GM10266 (cell line): Measurements from ENCODE around the gene RPA3.

ENCODE experiments used
- DNase-seq: peaks from one replicate; pipeline ENCODE4 v3.0.0; 2012; ENCODE audit errors: extremely low spot score
- CTCF ChIP-seq: IDR thresholded peaks from 2 replicates; pipeline ENCODE4 v1.5.1; 2012; ENCODE audit warnings: mild to moderate bottlenecking, low read depth; ENCODE audit not compliant: control insufficient read depth, insufficient read depth; ENCODE audit errors: missing control alignments

RPA3 gene

GRCh38 chr7:7653593-7654187 is 64.7 kb downstream of the RPA3 start:
- TF ChIP-seq CTCF = peak; percentile 27
- DNase-seq = no peak

- no peak for DNase-seq
- TF ChIP-seq CTCF = no peak
Observed at GRCh38 chr7:7652798-7653540, 65.4 kb downstream of the RPA3 start.

- no peak for TF ChIP-seq CTCF
- DNase-seq = no peak
Observed at GRCh38 chr7:7651479-7651878, 66.9 kb downstream of the RPA3 start.

GRCh38 chr7:7650682-7651206 is 67.7 kb downstream of the RPA3 start:
- no peak for TF ChIP-seq CTCF
- DNase-seq = no peak

- no peak for TF ChIP-seq CTCF
- no peak for DNase-seq
Observed at GRCh38 chr7:7647495-7648036, 70.8 kb downstream of the RPA3 start.

GRCh38 chr7:7642081-7642480 is 76.3 kb downstream of the RPA3 start:
- no peak for TF ChIP-seq CTCF
- DNase-seq = no peak

- TF ChIP-seq CTCF = no peak
- no peak for DNase-seq
Observed at GRCh38 chr7:7641129-7641663, 77.2 kb downstream of the RPA3 start.
